GM18861 (cell line): ENCODE measurements around the gene CCS.
"Not testable (repeated sequence)": the region's sequence is repeated elsewhere in the genome, so short reads cannot be mapped to it uniquely, and the experiment has no call there.

Experiments
- ATAC-seq: cut with Tn5 transposase; IDR thresholded peaks from one replicate; pipeline ENCODE4 v1.9.1; 2021; ENCODE audit not compliant: unreplicated experiment

Gene CCS

GRCh38 chr11:66625041-66625751 is 32.2 kb downstream of the CCS start:
- no peak for ATAC-seq

GRCh38 chr11:66625752-66626149 is 32.8 kb downstream of the CCS start:
- no peak for ATAC-seq

GRCh38 chr11:66626382-66626781 is 33.4 kb downstream of the CCS start:
- no peak for ATAC-seq

DNA sequence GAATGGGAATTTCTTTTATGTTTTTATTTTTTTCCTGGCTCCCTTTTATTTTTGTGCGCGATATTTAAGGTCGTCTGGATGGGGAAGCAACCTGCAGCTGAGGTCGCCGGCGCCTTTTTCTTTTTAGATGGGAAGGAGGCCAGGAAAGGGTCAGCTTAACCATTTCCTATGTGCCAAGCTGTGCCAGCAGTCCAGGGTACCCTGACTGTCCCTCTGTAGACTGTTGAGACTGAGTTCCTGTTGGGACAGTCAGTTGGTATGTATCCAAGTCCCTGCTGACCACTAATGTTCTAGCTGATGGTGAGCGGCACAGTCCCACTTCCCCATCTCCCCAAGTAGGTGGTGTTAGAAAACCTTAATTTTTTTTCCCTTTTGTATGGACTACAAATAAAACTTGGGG is 33.9 kb downstream of the CCS start:
- no peak for ATAC-seq

GRCh38 chr11:66628061-66628603 is 35.1 kb downstream of the CCS start:
- no peak for ATAC-seq

GRCh38 chr11:66629356-66629755 is 36.4 kb downstream of the CCS start:
- ATAC-seq: no peak

DNA sequence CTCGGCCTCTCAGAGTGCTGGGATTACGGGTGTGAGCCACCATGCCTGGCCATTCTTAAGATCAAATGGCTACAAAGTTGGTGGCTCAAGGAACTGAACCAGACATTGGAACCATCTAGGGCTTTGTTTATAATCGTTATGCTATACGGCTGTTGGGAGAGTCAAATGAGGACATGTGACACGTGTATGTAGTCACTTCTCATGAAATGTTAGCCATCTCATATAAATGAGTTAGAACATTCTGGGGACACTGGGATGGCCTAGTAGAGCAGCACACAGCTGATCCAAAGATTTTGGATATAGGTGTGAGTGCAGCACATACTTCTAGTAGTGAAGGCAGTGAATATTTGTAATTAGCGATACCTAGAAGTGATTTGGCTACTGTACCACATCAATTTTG is 38.9 kb downstream of the CCS start:
- no peak for ATAC-seq

DNA sequence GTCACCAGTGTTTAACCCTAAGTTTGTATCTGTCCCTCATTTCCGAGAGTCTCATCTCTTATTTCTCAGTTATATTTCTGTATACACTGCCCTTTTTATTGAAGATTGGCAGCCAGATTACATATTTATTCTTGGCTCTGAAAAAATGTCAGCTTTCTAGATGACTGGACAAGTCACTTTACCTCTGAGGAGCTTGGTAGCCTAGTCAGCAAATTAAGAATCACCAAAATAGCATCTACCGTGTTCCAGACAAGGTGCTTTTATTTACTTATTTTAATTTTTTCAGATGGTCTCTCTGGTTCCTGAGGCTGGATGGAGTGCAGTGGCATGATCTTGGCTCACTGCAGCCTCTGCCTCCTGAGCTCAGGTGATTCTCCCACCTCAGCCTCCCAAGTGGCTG is 40.0 kb downstream of the CCS start:
- no peak for ATAC-seq

DNA sequence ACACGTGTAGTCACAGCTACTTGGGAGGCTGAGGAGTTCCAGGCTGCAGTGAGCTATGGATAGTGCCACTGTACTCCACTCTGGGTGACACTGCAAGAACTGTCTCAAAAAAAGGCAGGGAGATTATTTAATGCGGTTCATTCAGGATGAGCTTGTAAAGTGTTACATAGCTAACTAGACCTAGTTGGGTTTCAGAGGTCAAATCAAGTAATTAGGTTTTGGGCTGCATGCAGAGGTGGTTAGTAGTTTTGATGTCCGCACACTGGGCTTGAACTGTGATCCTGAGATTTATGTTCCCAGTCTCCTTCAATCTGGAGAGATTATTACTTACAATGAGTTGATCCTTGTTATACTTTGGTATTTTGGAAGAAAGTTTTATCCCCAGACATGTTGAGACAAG is 43.4 kb downstream of the CCS start:
- no peak for ATAC-seq

DNA sequence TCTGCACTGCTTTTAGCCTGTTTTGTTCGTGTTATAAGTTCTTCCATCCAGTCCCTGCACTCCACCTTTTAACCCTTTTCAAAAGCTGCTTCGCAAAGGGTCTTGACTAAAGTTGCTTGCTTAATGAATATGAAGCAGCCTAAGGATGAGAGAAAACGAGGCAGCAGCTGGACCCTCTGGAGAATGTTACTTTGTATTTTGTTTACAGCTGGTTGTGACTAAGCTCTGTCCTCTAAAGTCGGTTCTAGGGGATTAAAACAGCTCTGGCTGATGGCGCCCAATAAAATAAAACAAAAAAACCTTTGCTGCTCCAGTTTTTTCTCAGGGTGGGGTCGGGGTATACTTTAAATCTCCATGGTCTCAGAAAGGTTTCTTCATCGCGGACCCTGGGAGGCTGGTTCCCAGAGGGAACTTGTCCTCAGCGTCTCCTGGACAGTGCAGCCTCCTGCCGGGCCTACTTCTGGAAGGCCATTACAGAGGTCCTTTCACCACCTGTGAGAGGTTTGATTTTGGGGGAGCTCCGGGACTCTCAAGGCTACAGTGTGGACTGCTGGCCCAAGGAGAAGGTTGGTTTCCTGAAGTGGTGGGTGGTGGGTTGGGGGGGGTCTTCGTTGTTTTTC is 44.7 kb downstream of the CCS start:
- ATAC-seq: no peak

DNA sequence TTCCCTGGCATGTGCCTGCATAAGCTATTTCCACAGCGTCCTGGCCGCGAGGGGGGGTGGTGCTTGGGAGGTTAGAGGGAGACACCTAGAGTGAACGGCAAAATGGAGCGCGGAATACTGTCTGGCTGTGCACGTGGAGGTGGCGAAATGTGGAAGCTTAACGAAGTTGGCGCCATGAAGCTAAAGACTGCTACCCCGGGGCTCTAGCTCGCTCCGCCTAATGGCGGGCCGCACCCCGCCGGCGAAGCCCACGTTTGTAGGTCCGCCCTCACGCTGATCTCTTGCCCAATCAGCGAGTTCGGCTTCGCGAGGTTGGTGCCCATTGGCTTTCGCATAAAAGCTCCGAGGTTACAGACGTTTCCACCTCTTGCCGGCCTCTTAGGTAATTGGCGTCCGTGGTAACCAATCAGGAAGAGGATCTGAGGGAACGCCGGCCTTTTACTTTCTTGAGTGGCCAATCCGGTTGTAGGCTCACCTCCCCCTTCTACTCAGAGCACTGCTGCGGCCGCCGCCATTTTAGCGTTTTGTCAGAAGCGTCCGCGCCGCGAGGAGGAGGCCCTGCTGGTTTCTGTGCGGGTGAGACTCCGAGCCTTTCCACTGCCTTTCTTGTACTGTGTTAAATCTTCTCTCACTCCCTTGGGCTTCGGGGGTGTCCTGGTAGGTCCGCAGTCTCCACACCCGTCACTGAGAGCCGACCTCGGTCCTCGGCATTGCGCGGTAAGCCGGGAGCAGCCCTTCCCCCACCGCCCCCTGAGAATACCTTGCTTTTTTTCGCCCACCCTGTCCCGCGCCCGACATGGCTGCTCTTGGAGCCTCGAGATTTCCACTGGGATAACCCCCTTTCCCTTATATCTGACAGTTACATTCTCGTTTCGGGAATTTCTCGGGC is 45.4 kb downstream of the CCS start, which contains the start of gene RBM4:
Gene RBM4 (plus strand): TSS at position 527 of the 889 bp plus-strand sequence. CDS start 1,009 bp downstream, outside the sequence.
- ATAC-seq: peak; percentile 95

DNA sequence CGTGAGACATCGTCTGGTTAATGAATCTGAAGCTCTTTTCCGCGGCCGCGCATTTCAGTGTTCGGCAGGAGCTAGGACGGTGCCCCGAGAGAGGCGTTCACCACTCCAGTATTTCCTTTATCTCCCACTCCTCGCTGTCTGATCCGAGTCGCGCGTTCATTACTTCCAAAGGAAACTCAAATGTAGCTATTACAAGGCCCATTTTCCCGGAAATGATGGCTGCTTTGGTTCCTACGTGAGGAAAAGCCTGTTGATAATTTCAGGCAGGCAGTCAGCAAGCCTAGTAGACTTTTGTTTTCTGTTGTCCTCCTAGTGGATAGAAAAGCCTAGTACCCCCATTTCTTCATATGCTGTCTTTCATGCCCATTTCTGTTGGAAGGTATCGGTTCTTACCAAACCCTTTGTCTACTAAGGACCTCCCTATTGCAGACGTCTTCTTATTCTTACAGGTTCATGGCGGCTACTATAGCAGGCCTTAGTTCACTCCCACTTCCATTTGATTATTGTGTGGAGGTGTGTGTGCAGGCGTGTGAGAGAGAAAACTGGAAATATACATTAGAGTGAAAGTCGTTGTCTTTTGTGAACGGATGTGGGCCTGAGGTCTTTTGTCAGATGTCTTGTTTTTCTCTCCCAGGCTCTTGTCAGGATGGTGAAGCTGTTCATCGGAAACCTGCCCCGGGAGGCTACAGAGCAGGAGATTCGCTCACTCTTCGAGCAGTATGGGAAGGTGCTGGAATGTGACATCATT is 46.3 kb downstream of the CCS start:
- ATAC-seq: no peak

DNA sequence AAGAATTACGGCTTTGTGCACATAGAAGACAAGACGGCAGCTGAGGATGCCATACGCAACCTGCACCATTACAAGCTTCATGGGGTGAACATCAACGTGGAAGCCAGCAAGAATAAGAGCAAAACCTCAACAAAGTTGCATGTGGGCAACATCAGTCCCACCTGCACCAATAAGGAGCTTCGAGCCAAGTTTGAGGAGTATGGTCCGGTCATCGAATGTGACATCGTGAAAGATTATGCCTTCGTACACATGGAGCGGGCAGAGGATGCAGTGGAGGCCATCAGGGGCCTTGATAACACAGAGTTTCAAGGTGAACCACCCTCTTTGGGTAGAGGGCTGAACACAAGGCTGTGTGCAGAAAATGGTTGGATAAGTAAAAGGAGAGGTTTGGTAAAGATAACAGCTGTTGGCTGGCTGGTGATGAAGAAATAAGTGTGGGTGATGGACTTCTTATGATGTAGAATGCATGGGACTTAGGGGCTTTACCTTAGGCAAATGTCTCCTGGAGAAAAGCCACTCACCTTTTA is 46.9 kb downstream of the CCS start:
- ATAC-seq: not testable (repeated sequence)

DNA sequence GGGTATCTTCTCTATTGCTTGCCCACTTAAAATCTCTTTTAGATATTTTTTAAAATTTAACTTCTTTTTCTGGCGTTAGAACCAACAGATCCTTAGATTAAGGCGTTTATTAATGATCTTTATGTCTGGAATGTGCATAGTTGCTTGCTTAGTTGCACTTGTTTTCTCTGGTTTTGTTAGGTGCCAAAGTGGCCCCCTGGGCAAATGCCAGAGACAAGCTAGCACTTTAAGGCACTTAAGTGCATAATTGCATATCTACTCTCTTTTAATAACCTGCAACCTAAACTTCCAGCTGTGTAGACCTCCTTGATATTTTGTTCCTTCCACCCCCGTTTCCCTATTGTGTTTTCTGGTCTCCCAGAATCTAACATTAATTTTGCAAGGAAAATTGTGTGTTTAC is 48.8 kb downstream of the CCS start:
- no peak for ATAC-seq

- ATAC-seq: no peak
Observed at GRCh38 chr11:66643745-66644437, 50.9 kb downstream of the CCS start.

DNA sequence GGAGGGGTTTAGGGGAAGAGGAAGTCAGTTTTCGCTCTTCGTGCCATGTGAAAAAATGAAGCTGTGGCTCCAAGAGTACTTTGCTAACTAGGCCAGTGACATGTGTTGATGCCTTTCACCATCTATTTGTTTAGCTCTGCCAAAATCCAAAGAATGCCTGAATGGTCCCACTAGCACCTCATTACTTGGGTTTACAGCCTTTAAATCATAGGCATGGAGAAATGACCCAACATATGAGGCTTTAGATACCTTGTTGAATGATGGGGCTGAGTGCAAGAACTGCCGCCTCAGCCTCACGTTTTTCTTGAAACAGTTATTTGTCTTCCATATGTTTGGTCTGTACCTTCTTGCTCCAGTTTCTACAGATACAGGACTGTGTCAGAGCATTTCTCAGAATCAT is 53.8 kb downstream of the CCS start:
- no peak for ATAC-seq

- no peak for ATAC-seq
Observed at GRCh38 chr11:66649903-66650302, 56.9 kb downstream of the CCS start.

- ATAC-seq: no peak
Observed at GRCh38 chr11:66651016-66651415, 58.0 kb downstream of the CCS start.

- ATAC-seq: no peak
Observed at GRCh38 chr11:66652651-66653050, 59.7 kb downstream of the CCS start.

DNA sequence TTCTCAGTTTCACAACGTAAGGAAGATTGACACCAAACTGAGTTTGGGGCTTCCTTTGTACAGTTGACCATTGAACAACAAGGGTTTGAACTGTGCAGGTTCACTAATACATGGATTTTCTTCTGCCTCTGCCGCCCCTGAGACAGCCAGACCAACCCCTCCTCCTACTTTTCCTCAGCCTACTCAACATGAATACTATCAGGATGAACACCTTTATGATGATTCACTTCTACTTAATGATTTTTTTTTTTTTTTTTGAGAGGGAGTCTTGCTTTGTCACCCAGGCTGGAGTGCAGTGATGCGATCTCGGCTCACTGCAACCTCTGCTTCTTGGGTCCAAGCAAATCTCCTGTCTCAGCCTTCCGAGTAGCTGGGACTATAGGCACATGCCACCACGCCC is 60.1 kb downstream of the CCS start:
- ATAC-seq: no peak
